GM19351 (cell line): ENCODE results near the gene KIFBP.

Source experiments
- ATAC-seq: cut with Tn5 transposase; IDR thresholded peaks from one replicate; pipeline ENCODE4 v1.9.1; 2021; ENCODE audit warnings: mild to moderate bottlenecking, moderate library complexity; ENCODE audit not compliant: unreplicated experiment

Gene KIFBP

GRCh38 chr10:69051303-69051702, 62.7 kb downstream of the KIFBP start:
- ATAC-seq = peak; percentile 48

- no peak for ATAC-seq
Observed at GRCh38 chr10:69051710-69052487, 63.3 kb downstream of the KIFBP start.

GRCh38 chr10:69052736-69053135, 64.1 kb downstream of the KIFBP start:
- no peak for ATAC-seq

GRCh38 chr10:69055241-69055640, 66.6 kb downstream of the KIFBP start:
- no peak for ATAC-seq

- ATAC-seq = peak; percentile 47
Observed at GRCh38 chr10:69056129-69056528, 67.5 kb downstream of the KIFBP start.

GRCh38 chr10:69056536-69057260, 68.1 kb downstream of the KIFBP start:
- no peak for ATAC-seq

- no peak for ATAC-seq
Observed at GRCh38 chr10:69057261-69057950, 68.8 kb downstream of the KIFBP start.

- no peak for ATAC-seq
Observed at GRCh38 chr10:69057951-69058297, 69.3 kb downstream of the KIFBP start.

GRCh38 chr10:69060127-69060798, 71.7 kb downstream of the KIFBP start:
- ATAC-seq = no peak

- peak; percentile 63 for ATAC-seq
Observed at GRCh38 chr10:69061305-69062161, 72.9 kb downstream of the KIFBP start.

- ATAC-seq = no peak
Observed at GRCh38 chr10:69062901-69063300, 74.3 kb downstream of the KIFBP start.

GRCh38 chr10:69064762-69065328, 76.2 kb downstream of the KIFBP start:
- ATAC-seq = no peak

- peak; percentile 52 for ATAC-seq
Observed at GRCh38 chr10:69065406-69066361, 77.1 kb downstream of the KIFBP start.
